HT-29 (cell line): ENCODE measurements around the gene FOXE3. TPM values are rescaled to one million over a fixed set of nuclear protein-coding genes. Genes with fewer than 3 reads are reported as not detected.

Experiments
- DNase-seq: peaks from one replicate; pipeline ENCODE4 v3.0.0-alpha.2; 2015; ENCODE audit warnings: low spot score
- total RNA-seq: library from RNA; depleted of rRNA; stranded (reverse); fragments of >200 nt; shearing (Covaris generic); gene quantifications from 2 replicates; pipeline ENCODE4 v1.2.3, GENCODE V29; 2014; rRNA removed

FOXE3 gene
- not detected in 2 replicates for total RNA-seq

- no peak for DNase-seq
These were observed at the start of gene FOXE3 for GRCh38 chr1:47415728-47416318. Gene FOXE3, plus strand, starts transcription at chr1:47416285. Its CDS starts 31 bp downstream, at chr1:47416316.

GRCh38 chr1:47367651-47368050 lies 48.4 kb upstream of the FOXE3 start:
- DNase-seq = no peak

GRCh38 chr1:47371016-47371517 lies 45.0 kb upstream of the FOXE3 start:
- no peak for DNase-seq

- DNase-seq = no peak
These were observed 41.6 kb upstream of the FOXE3 start for GRCh38 chr1:47374501-47374900.

- no peak for DNase-seq
These were observed 37.9 kb upstream of the FOXE3 start for GRCh38 chr1:47378147-47378546.

GRCh38 chr1:47380699-47381098 lies 35.4 kb upstream of the FOXE3 start:
- no peak for DNase-seq

GRCh38 chr1:47382399-47382983 lies 33.6 kb upstream of the FOXE3 start:
- DNase-seq = no peak

- no peak for DNase-seq
These were observed 32.0 kb upstream of the FOXE3 start for GRCh38 chr1:47384083-47384482.

GRCh38 chr1:47385020-47385419 lies 31.1 kb upstream of the FOXE3 start:
- no peak for DNase-seq

- no peak for DNase-seq
These were observed 29.8 kb upstream of the FOXE3 start for GRCh38 chr1:47386268-47386667.

GRCh38 chr1:47388030-47388890 lies 27.8 kb upstream of the FOXE3 start:
- DNase-seq = no peak

- peak; percentile 87 for DNase-seq
These were observed 27.2 kb upstream of the FOXE3 start for GRCh38 chr1:47388891-47389238.

- no peak for DNase-seq
These were observed 26.4 kb upstream of the FOXE3 start for GRCh38 chr1:47389731-47390130.

GRCh38 chr1:47390843-47391242 lies 25.2 kb upstream of the FOXE3 start:
- no peak for DNase-seq

GRCh38 chr1:47393141-47393540 lies 22.9 kb upstream of the FOXE3 start:
- no peak for DNase-seq

GRCh38 chr1:47395433-47395832 lies 20.7 kb upstream of the FOXE3 start:
- no peak for DNase-seq

- DNase-seq = no peak
These were observed 19.4 kb upstream of the FOXE3 start for GRCh38 chr1:47396671-47397196.

GRCh38 chr1:47399138-47399845 lies 16.8 kb upstream of the FOXE3 start:
- DNase-seq = no peak

- no peak for DNase-seq
These were observed 16.3 kb upstream of the FOXE3 start for GRCh38 chr1:47399846-47400155.

- no peak for DNase-seq
These were observed 14.3 kb upstream of the FOXE3 start for GRCh38 chr1:47401761-47402160.

- no peak for DNase-seq
These were observed 13.5 kb upstream of the FOXE3 start for GRCh38 chr1:47402591-47402990.
